ENCODE measurements around the gene TFPT. TPM values are rescaled to one million over a fixed set of nuclear protein-coding genes. Genes with fewer than 3 reads are reported as not detected.
A peak's percentile ranks its signal among the peaks of the same experiment; 100 is the strongest.
"Not testable (repeated sequence)": the region's sequence is repeated elsewhere in the genome, so short reads cannot be mapped to it uniquely, and the experiment has no call there.

The TFPT gene
- total RNA-seq, 1 experiment from 2014 or later = 26.6 TPM

DNA sequence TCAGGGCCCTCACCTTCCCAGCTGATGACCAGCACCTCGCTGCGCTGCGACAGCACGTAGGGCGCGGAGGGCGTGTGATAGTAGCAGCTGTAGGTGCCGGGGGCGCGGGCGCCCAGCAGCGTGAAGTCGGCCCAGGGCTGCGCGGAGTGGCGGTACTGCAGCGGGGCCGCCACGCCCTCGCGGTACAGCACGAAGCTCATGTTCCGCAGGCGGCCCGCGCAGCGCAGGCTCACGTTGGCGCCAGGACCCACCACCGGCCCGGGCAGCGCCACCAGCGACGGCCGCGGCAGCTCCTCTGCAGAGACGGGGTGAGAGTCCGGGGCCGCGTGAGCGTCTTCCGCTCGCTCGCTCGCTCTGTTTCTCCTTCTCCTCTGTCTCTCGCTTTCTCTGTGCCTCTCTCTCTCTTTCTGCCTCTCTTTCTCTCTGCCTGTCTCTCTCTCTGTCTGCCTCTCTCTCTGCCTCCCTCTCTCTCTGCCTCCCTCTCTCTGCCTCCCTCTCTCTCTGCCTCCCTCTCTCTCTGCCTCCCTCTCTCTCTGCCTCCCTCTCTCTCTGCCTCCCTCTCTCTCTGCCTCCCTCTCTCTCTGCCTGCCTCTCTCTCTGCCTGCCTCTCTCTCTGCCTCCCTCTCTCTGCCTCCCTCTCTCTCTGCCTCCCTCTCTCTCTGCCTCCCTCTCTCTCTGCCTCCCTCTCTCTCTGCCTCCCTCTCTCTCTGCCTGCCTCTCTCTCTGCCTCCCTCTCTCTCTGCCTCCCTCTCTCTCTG, 19.4 kb downstream of the TFPT start:
- WGBS (ENCODE audit: extremely low coverage, insufficient read length, low lambda C conversion rate) = no CpG with 5 or more reads among the region's 46 CpGs
- H3K4me3 Mint-ChIP-seq = peak overlapping the region; percentile 52 to 85
- H3K4me1 Mint-ChIP-seq = peaks cover 6 to 22% of the 10 kb centered on the region in 2 experiments

More for the DNA sequence above, 19.4 kb downstream of the TFPT start:
- H4K91ac ChIP-seq (ENCODE audit: insufficient read length, low read depth, low read length); H3K27me3 ChIP-seq (ENCODE audit: insufficient read depth, low read length); H3K27ac ChIP-seq (ENCODE audit: insufficient read length, low read depth, low read length); H4K20me1 ChIP-seq (ENCODE audit: control insufficient read depth, insufficient read depth, insufficient read length); H3K56ac ChIP-seq (ENCODE audit: insufficient read length, low read depth, low read length); H3K9me3 ChIP-seq (ENCODE audit: control insufficient read depth, low read depth, low read length); H3K4me1 ChIP-seq (ENCODE audit: insufficient read depth, low read length); H2BK15ac ChIP-seq (ENCODE audit: low read depth, low read length); H3K79me2 ChIP-seq (ENCODE audit: insufficient read depth, low read length); H3K36me3 Mint-ChIP-seq (ENCODE audit: insufficient read depth in 1 of 3, low read depth in 3 of 3); H3T11ph ChIP-seq (ENCODE audit: low read length); H3K9me3 Mint-ChIP-seq; H2BK120ac ChIP-seq (ENCODE audit: low read depth, low read length, poor library complexity, severe bottlenecking); H4K5ac ChIP-seq (ENCODE audit: insufficient read length, low read depth, low read length); H2BK20ac ChIP-seq (ENCODE audit: low read depth, low read length, poor library complexity, severe bottlenecking); H3K23ac ChIP-seq (ENCODE audit: insufficient read length, low read depth, low read length); H3K4ac ChIP-seq (ENCODE audit: low read depth, low read length); H2AK5ac ChIP-seq (ENCODE audit: insufficient read length, low read length); H4K8ac ChIP-seq (replicated peaks; ENCODE audit: insufficient read length, low read depth, low read length); H3K79me1 ChIP-seq (ENCODE audit: insufficient read depth, low read depth, low read length, poor library complexity, severe bottlenecking); H2AFZ ChIP-seq (ENCODE audit: low read length); H3K9ac ChIP-seq (ENCODE audit: extremely low read depth, insufficient read length, low read length); H3K23me2 ChIP-seq (ENCODE audit: insufficient read length, low read depth, low read length, poor library complexity, severe bottlenecking); H3K27ac Mint-ChIP-seq; H2BK12ac ChIP-seq (ENCODE audit: insufficient read length, low read depth, low read length); H2BK5ac ChIP-seq (ENCODE audit: insufficient read length, low read length): not testable (repeated sequence)
- H3K18ac ChIP-seq (ENCODE audit: insufficient read length, low read depth, low read length) = peak overlapping the region; percentile 33
- peak; percentile 65 for DNase-seq
- peaks cover 38% of the 10 kb centered on the region for H3K27me3 Mint-ChIP-seq (ENCODE audit: low read depth)
- peak overlapping the region; percentile 57 for H3K4me2 ChIP-seq (ENCODE audit: insufficient read depth, insufficient read length, low read length)
- TF ChIP-seq, protein P1, sequence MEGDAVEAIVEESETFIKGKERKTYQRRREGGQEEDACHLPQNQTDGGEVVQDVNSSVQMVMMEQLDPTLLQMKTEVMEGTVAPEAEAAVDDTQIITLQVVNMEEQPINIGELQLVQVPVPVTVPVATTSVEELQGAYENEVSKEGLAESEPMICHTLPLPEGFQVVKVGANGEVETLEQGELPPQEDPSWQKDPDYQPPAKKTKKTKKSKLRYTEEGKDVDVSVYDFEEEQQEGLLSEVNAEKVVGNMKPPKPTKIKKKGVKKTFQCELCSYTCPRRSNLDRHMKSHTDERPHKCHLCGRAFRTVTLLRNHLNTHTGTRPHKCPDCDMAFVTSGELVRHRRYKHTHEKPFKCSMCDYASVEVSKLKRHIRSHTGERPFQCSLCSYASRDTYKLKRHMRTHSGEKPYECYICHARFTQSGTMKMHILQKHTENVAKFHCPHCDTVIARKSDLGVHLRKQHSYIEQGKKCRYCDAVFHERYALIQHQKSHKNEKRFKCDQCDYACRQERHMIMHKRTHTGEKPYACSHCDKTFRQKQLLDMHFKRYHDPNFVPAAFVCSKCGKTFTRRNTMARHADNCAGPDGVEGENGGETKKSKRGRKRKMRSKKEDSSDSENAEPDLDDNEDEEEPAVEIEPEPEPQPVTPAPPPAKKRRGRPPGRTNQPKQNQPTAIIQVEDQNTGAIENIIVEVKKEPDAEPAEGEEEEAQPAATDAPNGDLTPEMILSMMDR (conservative IDR thresholded peaks at IDR 0.05) = peak; percentile 15; the same call in 1 of the 3 replicates
- peak overlapping the region; percentile 31; the same call in 1 of the 2 replicates for H3K14ac ChIP-seq (ENCODE audit: insufficient read depth, low read length)

Data from H9 (cell line).